ENCODE measurements around the gene ATP8B1.
"Not testable (repeated sequence)": the region's sequence is repeated elsewhere in the genome, so short reads cannot be mapped to it uniquely, and the experiment has no call there.

Gene ATP8B1

DNA sequence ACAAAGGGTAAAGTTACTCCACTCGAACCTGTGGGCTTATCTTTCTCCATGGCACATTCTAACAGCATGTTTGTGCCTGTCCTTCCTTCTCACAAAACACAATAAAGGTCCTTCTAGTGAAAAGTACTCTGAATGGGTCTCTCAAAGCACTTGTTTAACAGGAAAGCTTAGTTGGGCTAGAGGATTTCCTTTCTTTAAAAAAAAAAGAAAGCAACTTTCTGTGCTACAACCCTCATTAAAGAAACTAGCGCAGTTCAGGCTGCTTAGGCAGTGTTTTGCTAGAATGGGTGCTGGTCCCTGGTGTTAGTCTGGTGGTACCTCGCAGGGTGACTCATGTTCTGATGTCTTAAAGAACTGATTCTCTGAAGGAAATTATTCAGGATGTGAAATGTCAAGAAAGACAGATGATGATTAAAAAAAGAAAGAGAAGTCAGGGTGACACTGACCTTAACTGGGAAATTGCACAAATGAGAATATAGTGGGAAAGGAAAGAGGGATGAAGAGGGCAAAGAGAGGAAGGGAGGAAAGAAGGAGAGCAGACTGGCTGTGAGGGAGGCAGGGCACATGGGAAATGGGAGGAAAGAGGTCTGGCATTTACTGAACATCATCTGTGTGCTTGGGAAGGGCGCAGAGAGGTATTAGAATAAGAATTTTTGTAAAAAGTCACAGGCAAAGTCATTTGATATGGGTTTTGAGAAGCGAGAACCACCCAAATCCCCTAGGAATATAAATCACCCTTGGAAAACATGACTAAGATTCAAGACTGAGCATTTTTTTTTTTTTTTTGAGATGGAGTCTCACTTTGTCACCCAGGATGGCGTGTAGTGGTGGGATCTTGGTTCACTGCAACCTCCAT is 74.9 kb downstream of the ATP8B1 start:
- no peak for DNase-seq (ENCODE audit: low read depth, low spot score)

GRCh38 chr18:57719211-57719935 is 83.7 kb downstream of the ATP8B1 start:
- DNase-seq (ENCODE audit: low read depth, low spot score), result not testable (repeated sequence)

- no peak for DNase-seq (ENCODE audit: low read depth, low spot score)
Measured at GRCh38 chr18:57716549-57716948, 86.6 kb downstream of the ATP8B1 start.

- no peak for DNase-seq (ENCODE audit: low read depth, low spot score)
Measured at GRCh38 chr18:57715671-57716070, 87.4 kb downstream of the ATP8B1 start.

GRCh38 chr18:57715073-57715472 is 88.0 kb downstream of the ATP8B1 start:
- no peak for DNase-seq (ENCODE audit: low read depth, low spot score)

DNA sequence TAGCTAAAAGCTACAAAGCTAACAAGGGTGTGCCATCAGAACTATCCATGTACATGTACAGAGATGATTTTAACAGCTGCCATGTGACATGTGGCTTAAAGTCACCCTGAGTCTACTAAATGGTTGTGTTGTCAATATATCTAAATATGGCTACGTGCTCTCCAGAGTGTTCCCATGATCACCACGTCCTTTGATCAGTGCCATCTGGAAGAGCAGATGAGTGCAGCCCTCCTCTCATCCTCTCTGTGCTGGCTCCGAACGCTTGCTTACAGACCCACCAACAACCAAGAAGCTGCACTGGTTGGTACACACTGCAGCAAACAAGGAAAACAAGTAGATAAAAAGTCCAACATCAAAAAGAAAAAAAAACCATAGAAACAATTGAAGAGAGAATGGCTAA is 92.9 kb downstream of the ATP8B1 start:
- DNase-seq (ENCODE audit: low read depth, low spot score), result no peak

GRCh38 chr18:57709335-57709734 is 93.8 kb downstream of the ATP8B1 start:
- DNase-seq (ENCODE audit: low read depth, low spot score), result no peak

DNA sequence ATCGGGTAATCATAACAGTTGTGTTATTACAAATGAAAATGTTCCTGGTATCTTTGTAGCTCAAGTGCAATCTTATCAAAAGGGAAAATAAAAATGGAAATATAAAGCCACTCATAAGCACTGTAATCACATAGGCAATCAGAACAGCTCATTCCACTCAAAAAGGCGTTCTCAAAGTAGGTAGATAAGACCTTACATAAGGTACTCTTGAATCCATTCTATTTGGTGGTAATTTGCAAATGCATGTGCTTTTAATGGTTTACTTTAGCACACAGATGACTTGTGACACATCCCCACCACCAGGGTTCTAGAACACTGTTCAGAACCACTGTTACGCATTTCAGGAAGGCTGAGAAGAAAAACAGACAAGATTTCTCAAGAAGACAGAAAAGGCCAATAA is 94.8 kb downstream of the ATP8B1 start:
- no peak for DNase-seq (ENCODE audit: low read depth, low spot score)

- no peak for DNase-seq (ENCODE audit: low read depth, low spot score)
Measured at GRCh38 chr18:57705832-57706595, 97.1 kb downstream of the ATP8B1 start.

- no peak for DNase-seq (ENCODE audit: low read depth, low spot score)
Measured at GRCh38 chr18:57705011-57705410, 98.1 kb downstream of the ATP8B1 start.

DNA sequence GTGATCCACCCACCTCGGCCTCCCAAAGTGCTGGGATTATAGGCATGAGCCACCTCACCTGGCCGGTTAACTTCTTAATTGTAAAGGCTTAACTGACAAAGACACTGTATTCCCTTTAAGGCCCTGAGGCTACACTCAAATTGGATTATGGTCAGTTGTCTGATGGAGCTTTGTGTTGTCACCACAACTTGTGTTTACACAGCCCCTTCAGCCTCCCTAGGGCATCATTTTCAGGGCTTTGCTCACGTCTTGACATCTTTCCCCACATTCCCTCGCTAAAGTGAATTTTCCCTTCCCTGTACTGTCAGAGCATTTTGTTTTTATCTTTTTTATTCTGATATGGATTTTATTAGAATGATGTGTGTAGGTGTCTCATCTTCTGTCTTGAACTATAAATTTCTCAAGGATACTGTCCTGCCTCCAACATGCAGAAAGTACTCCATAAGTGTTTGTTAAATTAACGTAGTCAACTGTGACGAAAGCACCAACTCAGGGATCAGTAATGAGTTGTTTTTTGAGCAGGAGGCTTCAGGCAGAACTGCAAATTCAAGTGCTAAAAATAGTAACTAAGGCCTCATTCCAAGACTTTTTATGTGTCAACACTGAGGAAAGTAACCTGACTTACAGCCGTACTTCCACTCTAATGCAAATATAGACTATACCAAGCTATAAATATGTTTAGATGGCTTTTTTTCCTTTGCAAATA is 104.4 kb downstream of the ATP8B1 start:
- DNase-seq (ENCODE audit: low read depth, low spot score), result no peak

DNA sequence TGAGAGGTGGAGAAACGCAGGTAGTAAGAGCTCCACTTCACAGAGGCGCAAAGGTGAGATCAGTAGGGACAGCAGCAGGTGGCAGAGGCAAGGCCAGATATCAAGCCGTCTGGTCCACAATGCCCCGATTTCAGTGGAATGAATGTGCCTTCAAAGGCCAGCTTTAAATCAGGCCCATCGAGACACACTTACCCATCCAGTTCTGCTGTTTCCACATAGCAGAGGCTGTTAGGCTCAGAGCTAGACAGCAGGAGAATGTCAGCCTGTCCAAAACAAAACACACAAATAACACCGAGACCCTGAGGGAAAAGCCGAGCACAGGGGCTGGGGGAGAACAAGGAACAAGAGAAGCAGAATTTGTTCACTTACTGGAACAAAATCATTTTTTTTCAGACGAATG is 105.7 kb downstream of the ATP8B1 start:
- no peak for DNase-seq (ENCODE audit: low read depth, low spot score)

DNA sequence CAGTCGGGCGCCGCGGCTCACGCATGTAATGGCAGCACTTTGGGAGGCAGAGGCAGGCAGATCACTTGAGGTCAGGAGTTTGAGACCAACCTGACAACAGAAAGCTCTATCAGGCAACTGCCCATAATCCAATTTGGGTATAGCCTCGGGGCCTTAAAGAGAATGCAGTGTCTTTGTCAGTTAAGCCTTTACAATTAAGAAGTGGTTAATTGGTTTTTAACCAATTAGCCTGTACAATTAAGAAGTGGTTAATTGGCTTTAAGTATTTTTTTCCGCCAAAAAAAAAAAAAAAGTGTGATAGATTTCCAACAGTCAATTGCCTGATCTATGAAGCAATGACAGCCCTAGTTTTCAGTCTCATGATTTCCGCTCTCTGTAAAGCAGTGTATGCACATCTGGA is 106.8 kb downstream of the ATP8B1 start:
- no peak for DNase-seq (ENCODE audit: low read depth, low spot score)

DNA sequence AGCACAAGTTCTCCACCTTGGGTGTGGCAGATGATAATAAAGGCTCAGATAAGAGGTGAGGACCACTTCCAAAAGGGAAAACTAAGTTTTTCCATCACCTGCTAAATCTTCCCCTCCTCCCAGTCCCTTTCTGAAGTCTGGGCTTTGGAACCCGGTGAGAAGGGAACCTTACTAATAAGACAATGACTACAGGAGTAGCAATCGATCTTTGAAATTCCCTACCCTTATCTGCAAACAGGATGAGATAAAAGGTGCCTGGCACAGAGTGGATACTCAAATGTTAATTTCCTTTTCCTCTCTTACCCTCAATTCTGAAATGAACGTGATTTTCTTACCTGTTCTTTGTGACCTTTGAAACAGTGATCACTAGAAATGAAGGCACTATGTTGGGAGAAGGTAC is 111.8 kb downstream of the ATP8B1 start:
- no peak for DNase-seq (ENCODE audit: low read depth, low spot score)

- DNase-seq (ENCODE audit: low read depth, low spot score), result no peak
Measured at GRCh38 chr18:57687970-57688369, 115.1 kb downstream of the ATP8B1 start.

GRCh38 chr18:57683470-57683869 is 119.6 kb downstream of the ATP8B1 start:
- no peak for DNase-seq (ENCODE audit: low read depth, low spot score)

GRCh38 chr18:57677262-57678211 is 125.6 kb downstream of the ATP8B1 start:
- DNase-seq (ENCODE audit: low read depth, low spot score), result no peak

DNA sequence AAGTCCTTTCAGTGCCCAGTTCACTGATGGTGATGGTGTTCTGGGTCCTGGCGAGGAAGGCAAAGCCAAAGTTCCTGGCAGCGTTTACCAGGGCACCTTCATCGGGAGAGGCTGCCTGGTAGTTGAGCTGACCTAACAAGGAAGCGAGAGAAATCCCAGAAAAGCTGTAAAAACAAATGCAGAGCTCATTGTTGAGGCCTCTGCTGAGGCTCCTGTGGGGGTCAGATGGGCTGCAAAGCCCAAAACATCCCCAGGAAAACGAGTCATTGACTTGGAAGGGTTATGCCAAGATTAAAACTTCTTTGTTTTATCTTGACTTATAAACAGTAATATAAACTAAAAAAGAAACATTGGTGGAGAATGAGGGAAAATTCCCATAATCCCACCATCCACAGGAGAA is 128.2 kb downstream of the ATP8B1 start:
- DNase-seq (ENCODE audit: low read depth, low spot score), result no peak

DNA sequence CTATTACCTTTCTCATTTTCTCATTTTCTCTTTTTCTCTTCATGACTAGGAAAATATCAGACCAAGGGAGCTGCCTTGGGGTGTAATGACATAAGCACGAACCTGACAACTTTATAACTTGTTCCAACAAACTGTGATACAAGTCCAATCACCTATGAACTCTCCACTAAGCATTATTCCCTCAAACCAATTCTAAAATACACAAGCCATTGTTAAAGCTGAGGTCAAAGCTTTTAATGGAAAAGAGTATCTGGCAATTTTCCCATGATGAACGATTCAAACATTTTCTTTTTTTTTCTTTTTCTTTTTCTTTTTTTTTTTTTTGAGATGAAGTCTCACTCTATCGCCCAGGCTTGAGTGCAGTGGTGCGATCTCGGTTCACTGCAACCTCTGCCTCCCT is 133.1 kb downstream of the ATP8B1 start:
- no peak for DNase-seq (ENCODE audit: low read depth, low spot score)

GRCh38 chr18:57668021-57668420 is 135.1 kb downstream of the ATP8B1 start:
- DNase-seq (ENCODE audit: low read depth, low spot score), result no peak
